Stimulated activated CD8-positive, alpha-beta memory T cell treated with anti-CD3 and anti-CD28 coated beads, Interleukin-12 subunit alpha, Interleukin-12 subunit beta, amount 100 ng/mL, for 4 hours (primary cell): ENCODE results near the gene PIAS1.
"Not testable (repeated sequence)": the region's sequence is repeated elsewhere in the genome, so short reads cannot be mapped to it uniquely, and the experiment has no call there.

ENCODE experiments used
- DNase-seq: peaks from one replicate; pipeline ENCODE4 v3.0.0-alpha.2; 2020; ENCODE audit warnings: low read depth

Gene PIAS1

GRCh38 chr15:68034719-68035293, 19.3 kb upstream of the PIAS1 start:
- DNase-seq, result no peak

- no peak for DNase-seq
These were observed 15.9 kb upstream of the PIAS1 start for GRCh38 chr15:68038246-68038645.

- DNase-seq, result no peak
These were observed 14.0 kb upstream of the PIAS1 start for GRCh38 chr15:68040144-68040543.

GRCh38 chr15:68042156-68042854, 11.8 kb upstream of the PIAS1 start:
- DNase-seq, result no peak

DNA sequence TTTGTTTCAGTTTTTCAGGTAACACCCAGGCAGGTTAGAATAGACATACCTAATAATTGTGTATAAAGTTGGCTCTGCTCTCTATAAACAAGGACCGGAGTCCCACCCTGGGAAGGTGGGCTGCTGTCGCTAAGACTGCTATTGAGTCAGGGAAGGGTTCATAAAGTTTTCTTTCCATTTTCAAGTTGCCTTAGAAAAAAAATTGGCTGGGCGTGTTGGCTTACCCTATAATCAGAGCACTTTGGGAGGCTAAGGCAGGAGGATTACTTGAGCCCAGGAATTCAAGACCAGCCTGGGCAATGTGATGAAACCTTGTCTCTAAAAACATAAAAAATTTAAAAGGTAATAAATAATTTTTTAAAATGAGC, 11.3 kb upstream of the PIAS1 start:
- DNase-seq, result no peak

DNA sequence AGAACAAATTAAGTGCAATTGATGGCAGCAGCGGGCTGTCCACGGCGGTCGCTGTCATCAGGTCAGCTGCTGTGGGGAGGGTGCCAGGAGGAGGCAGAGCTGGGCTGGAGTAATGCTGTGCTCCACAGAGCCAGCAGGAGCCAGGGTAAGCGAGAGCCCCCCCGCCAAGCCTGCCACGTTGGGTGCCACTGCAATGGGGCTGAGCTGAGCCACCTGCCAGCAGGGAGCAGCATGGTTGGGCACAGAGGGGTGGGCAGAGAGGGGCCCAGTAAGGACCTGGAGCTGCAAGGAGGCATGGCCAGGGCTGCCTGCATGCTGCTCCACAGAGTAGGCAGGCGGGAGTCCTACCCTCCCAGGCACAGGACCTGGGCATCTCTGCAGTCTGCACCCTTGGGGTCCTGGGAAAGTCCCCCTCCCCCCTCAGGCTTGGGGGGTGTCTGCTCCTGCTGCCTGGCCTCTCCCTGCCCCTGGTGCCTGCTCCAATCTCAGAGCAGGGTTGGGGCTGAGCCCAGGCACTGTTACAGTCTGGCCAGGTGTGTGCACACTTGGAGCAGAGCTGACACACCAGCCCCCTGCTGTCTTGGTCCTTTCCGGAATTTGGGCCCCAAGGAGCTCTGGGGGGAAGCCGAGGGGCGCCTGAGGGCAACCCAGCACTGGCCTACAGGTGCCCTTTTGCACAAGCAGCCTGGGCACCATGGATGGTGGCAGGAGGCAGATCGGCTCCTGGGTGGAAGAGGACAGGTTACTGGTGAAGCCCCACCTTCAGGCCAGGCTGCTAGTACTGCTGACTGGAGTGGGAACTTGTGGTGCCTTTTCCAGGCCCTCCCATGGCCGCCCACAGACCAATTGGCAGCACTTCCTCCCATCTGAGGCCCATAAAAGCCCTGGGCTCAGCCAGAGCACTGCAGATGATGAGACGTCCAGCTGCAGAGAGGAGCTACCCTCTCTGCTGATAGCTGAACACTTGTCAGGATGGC, 8.5 kb upstream of the PIAS1 start:
- no peak for DNase-seq

GRCh38 chr15:68047826-68048225, 6.3 kb upstream of the PIAS1 start:
- no peak for DNase-seq

DNA sequence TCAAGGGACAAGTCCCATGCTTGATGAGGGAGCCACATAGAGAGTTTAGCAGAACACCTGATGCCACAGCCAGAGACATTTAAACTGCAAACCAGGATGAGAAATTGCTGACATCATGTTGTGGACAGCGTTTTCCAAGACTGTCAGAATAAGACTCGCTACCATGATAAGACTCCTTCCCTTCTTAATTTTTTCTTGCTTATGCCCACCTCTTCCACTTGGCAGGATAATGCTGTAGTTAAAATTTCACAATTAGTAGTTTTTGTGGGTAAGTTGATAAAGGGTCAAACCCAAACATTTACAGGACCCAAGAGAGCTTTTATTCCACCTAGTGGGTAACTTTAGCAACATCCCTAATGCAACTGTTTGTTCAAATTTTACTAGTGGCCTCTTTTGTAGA, 3.0 kb upstream of the PIAS1 start:
- DNase-seq, result no peak

DNA sequence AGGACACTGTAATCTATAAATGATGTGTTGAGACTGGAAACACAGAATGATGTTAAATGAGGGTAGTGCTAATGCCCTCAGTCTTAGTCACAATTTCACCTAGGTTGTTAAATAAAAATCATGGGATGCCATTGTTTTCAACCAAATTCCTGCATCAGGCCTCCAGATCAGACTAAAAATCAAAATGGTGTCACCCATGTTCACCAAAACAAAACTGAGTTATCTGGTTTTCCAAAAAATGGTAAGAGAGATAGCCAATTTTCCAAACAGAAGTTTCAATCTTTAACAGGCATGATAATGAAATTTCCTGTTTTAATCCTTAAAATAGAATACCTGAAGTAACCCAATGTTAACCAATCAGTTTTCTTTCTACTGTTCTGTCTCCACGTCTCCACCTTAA, 2.2 kb upstream of the PIAS1 start:
- DNase-seq, result no peak

DNA sequence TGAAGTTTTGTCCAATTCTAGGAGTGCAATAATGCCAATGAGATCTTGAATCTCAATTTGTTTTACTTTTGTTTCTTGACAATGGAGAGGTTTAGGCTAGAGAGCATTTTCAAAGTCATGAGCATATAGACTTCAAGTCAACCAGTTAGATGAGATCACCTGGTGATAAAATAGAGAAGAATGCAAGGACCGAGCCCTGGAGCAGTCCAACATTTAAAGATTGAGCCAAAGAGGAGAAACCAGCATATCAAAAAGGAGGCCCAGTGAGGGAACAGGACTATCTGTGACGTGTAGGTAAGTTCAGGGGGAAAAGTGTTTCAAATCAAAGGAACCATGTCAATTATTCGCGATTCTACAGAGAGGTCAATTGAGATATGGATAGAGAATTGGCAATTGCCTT, 1.7 kb upstream of the PIAS1 start:
- DNase-seq, result no peak

DNA sequence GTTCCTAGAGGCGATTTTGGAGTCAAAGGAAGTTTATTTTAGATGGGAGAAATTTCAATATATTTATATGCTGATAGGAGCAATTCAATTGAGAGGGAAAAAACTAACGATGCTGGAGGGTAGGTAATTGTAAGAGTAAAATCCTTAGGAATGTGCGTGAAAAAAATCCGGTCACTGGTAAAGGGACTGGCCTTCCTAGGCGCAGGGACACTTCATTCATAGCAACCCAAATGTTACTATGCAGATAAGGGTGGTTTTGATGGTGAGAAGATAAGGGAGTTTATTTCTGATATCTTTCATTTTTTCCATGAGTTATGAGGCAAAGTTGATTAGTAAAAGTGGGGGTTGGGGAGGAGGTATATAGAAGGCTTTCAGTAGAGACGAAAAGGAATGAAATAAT, 1.1 kb upstream of the PIAS1 start:
- DNase-seq, result no peak

DNA sequence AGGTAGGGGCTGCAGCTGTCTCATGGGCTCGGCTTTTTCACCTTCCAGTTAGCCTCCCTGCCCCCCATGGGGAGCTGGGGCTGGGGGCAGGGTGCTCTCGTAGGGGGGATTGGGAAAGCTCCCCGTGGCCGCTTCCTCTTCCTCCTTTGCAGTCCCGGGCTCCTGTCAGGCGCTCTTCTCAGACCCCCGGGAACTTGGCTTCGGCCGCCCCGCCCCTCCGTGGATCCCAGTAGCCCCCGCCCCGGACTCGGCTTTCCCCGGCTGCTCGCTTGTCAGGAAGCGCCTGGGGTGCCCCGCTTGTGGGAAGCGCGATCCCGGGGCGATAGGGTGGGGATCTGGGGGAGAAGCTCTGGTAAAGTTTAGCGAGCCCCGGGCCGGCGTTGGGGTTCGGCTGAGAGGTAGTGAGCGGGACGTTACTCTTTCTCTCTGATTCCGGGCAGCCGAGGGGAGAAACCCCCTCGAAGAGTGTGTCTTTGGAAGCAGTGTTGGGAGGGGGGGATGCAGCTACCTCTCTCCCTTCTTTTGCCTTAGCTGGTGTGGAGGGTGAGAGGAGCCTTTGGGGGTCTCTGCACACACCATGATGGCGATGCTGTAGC, 611 bp downstream of the PIAS1 start:
- no peak for DNase-seq

DNA sequence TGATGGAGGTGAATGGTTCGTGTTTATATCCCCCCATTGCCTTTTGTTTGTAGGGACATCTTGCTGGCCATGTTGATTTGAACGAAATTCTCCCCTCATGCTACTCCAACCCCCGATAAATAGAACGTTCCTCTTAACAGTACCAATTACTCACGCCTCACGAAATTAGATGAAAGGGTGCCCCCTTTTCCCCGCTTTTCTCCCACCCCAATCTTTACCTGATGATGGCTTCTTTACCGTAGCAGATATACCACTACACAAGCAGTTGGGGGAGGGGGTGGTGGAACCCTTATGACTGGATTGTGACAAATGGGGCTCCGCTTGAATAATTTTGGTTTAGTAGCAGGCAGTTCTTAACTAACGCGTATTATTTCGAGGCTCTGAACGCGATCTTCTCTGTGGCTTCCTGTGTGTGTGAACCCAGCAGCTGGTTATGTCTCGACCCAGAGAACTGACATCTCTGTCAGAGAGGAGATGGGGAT, 1.1 kb downstream of the PIAS1 start:
- peak; percentile 16 for DNase-seq

DNA sequence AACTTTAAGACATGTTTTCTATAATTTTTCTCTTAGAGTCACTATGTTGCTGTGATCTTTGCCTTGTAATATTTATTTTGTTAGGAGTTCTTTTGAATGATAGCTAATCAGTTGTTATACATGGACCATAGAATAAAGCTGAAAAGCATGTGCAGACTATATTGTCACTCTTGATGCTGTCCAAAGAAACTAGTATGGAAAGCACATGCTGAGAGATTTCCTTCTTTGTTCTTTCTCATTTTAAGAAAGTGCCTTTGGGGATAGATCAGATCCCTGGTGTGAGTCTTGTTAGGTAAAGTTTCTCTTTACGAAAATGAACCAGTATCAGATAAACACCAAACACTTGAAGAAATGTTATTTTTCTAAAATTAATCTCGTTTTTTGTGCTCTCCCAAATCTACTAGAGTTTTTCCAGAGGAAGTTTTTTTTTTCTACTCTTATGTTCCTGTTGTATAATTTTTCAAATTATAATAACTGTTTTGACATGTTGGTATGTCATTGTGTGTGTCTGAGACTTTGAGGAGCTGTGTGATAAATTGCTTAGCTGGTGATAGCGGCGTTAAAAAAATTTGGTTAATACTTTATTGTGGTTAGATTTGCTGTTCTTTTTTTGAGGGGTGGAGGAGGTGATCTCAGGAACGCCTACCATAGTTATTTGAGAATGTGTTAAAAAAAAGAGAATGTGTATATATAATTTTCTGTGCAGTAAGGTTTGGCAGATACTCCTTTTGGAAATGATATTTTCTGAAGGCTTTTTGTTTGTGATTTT, 2.2 kb downstream of the PIAS1 start:
- no peak for DNase-seq

GRCh38 chr15:68057034-68057433, 2.9 kb downstream of the PIAS1 start:
- DNase-seq, result no peak

- no peak for DNase-seq
These were observed 3.6 kb downstream of the PIAS1 start for GRCh38 chr15:68057758-68058157.

DNA sequence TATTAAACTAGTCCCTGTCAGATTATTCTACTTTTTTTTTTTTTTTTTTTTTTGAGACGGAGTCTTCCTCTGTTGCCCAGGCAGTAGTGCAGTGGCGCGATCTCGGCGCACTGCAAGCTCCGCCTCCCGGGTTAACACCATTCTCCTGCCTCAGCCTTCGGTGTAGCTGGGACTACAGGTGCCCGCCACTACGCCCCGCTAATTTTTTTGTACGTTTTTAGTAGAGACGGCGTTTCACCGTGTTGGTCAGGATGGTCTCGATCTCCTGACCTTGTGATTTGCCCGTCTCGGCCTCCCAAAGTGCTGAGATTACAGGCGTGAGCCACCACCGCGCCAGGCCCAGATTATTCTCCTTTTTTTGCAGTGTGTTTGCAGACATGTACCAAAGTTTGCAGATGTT, 4.9 kb downstream of the PIAS1 start:
- DNase-seq, result not testable (repeated sequence)

- no peak for DNase-seq
These were observed 5.5 kb downstream of the PIAS1 start for GRCh38 chr15:68059630-68060029.

DNA sequence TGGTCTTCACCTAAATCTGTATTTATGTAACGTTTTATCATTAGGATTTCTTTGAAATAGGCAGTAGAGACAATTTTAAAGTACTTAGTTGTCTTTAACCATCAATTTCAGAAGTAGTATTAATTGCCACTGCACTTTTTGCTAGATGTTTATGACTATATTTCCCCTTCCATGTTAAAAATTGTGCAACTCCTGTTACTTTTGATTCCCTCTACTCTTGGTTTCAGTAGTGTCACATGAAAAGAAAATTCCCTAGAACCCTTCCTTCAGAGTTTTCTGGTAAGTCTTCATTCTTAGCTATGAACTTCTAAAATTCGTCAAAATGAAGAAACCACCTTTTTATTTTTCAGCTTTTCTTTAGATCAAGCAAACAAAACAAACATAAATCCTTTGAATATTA, 7.1 kb downstream of the PIAS1 start:
- no peak for DNase-seq

- no peak for DNase-seq
These were observed 7.5 kb downstream of the PIAS1 start for GRCh38 chr15:68061602-68062001.

- DNase-seq, result no peak
These were observed 8.1 kb downstream of the PIAS1 start for GRCh38 chr15:68062214-68062613.
